Cortex of kidney (tissue), 1 donor: ENCODE data around the gene MBD3L5.
"Not testable (repeated sequence)": the region's sequence is repeated elsewhere in the genome, so short reads cannot be mapped to it uniquely, and the experiment has no call there.

ENCODE experiments used
- DNase-seq: peaks from one replicate; lab custom pipeline; 2025; lab: John Stamatoyannopoulos, UW

Gene MBD3L5

GRCh38 chr19:7052896-7053295 lies 22.5 kb downstream of the MBD3L5 start:
- DNase-seq = not testable (repeated sequence)

GRCh38 chr19:7054635-7055368 lies 24.4 kb downstream of the MBD3L5 start:
- not testable (repeated sequence) for DNase-seq

GRCh38 chr19:7055679-7056078 lies 25.3 kb downstream of the MBD3L5 start:
- DNase-seq = not testable (repeated sequence)

GRCh38 chr19:7056371-7056770 lies 26.0 kb downstream of the MBD3L5 start:
- DNase-seq = not testable (repeated sequence)

- not testable (repeated sequence) for DNase-seq
Observed at GRCh38 chr19:7058576-7058975, 28.2 kb downstream of the MBD3L5 start, which contains the start of gene MBD3L3. TSS of gene MBD3L3 (minus strand) at chr19:7058676. CDS start at chr19:7058605, 71 bp downstream.

- not testable (repeated sequence) for DNase-seq
Observed at GRCh38 chr19:7059977-7060376, 29.6 kb downstream of the MBD3L5 start.

- no peak for DNase-seq
Observed at GRCh38 chr19:7063339-7063738, 33.0 kb downstream of the MBD3L5 start.

- no peak for DNase-seq
Observed at GRCh38 chr19:7063764-7064418, 33.5 kb downstream of the MBD3L5 start.

GRCh38 chr19:7067122-7067521 lies 36.7 kb downstream of the MBD3L5 start:
- DNase-seq = not testable (repeated sequence)

- no peak for DNase-seq
Observed at GRCh38 chr19:7067716-7068115, 37.3 kb downstream of the MBD3L5 start.

- no peak for DNase-seq
Observed at GRCh38 chr19:7068599-7068998, 38.2 kb downstream of the MBD3L5 start.

- DNase-seq = peak; percentile 61
Observed at GRCh38 chr19:7069042-7069903, 38.9 kb downstream of the MBD3L5 start, which contains the start of gene ZNF557. TSS of gene ZNF557 (plus strand) at chr19:7069703. CDS start at chr19:7075075, 5,372 bp downstream.

- DNase-seq = no peak
Observed at GRCh38 chr19:7069904-7070226, 39.5 kb downstream of the MBD3L5 start.

GRCh38 chr19:7072541-7072940 lies 42.2 kb downstream of the MBD3L5 start:
- DNase-seq = no peak

- no peak for DNase-seq
Observed at GRCh38 chr19:7074705-7075282, 44.4 kb downstream of the MBD3L5 start.

GRCh38 chr19:7076151-7076550 lies 45.8 kb downstream of the MBD3L5 start:
- no peak for DNase-seq

GRCh38 chr19:7078008-7078407 lies 47.6 kb downstream of the MBD3L5 start:
- DNase-seq = no peak
